GM12878 (cell line): ENCODE results near the gene SMPDL3A. TPM values are rescaled to one million over a fixed set of nuclear protein-coding genes. Genes with fewer than 3 reads are reported as not detected.

Source experiments
- BCL3 ChIP-seq: IDR thresholded peaks from 2 replicates; pipeline ENCODE4 v1.6.1; 2011; ENCODE audit warnings: borderline replicate concordance, low read depth, mild to moderate bottlenecking, moderate library complexity, low read length; ENCODE audit not compliant: insufficient read depth, poor library complexity, severe bottlenecking
- BRCA1 ChIP-seq: IDR thresholded peaks from 2 replicates; pipeline ENCODE4 v1.6.1; 2011; ENCODE audit warnings: low read depth, low read length, improper control_type of control experiment
- CBX3 ChIP-seq: fragments of 200-600 bp; sonication (generic); IDR thresholded peaks from 2 replicates; pipeline ENCODE4 v1.6.1; 2016; ENCODE audit warnings: low read depth, borderline replicate concordance
- HSF1 ChIP-seq: fragments of 150-350 bp; IDR thresholded peaks from 2 replicates; pipeline ENCODE4 v1.6.1; 2014; ENCODE audit warnings: mild to moderate bottlenecking, low read depth, low read length
- IKZF1 ChIP-seq: fragments of 450-650 bp; conservative IDR thresholded peaks from 2 replicates; pipeline ENCODE4 v1.6.1; 2017; ENCODE audit warnings: antibody characterized with exemption, mild to moderate bottlenecking
- IKZF2 ChIP-seq, 2 experiments: fragments of 450-650 bp; IDR thresholded peaks; 2 replicates each; pipeline ENCODE4 v1.6.1; 2017; ENCODE audit warnings: mild to moderate bottlenecking in 2 of 2, moderate library complexity in 2 of 2
- IRF3 ChIP-seq: fragments of 450-650 bp; IDR thresholded peaks from 2 replicates; pipeline ENCODE4 v1.6.1; 2014; ENCODE audit warnings: mild to moderate bottlenecking
- IRF4 ChIP-seq: IDR thresholded peaks from 2 replicates; pipeline ENCODE4 v1.6.1; 2011; ENCODE audit warnings: low read depth, low read length
- JUNB ChIP-seq: IDR thresholded peaks from 2 replicates; pipeline ENCODE4 v1.6.1; 2016; ENCODE audit warnings: antibody characterized with exemption, mild to moderate bottlenecking
- NR2C2 ChIP-seq: IDR thresholded peaks from 2 replicates; pipeline ENCODE4 v1.6.1; 2011; ENCODE audit warnings: borderline replicate concordance, low read depth; ENCODE audit not compliant: control insufficient read depth, insufficient read length
- PKNOX1 ChIP-seq: fragments of 450-650 bp; IDR thresholded peaks from 2 replicates; pipeline ENCODE4 v1.6.1; 2016; ENCODE audit warnings: mild to moderate bottlenecking
- RAD21 ChIP-seq: IDR thresholded peaks from 2 replicates; pipeline ENCODE4 v1.6.1; 2011; ENCODE audit warnings: mild to moderate bottlenecking, low read depth, low read length, moderate library complexity; ENCODE audit not compliant: insufficient read depth
- SMAD5 ChIP-seq: IDR thresholded peaks from 2 replicates; pipeline ENCODE4 v1.6.1; 2016; ENCODE audit warnings: antibody characterized with exemption, low read depth
- STAT1 ChIP-seq: fragments of 450-650 bp; conservative IDR thresholded peaks from 2 replicates; pipeline ENCODE4 v1.6.1; 2014; ENCODE audit warnings: antibody characterized with exemption, mild to moderate bottlenecking
- USF1 ChIP-seq: IDR thresholded peaks from 2 replicates; pipeline ENCODE4 v1.6.1; 2011; ENCODE audit warnings: borderline replicate concordance, low read depth, mild to moderate bottlenecking, moderate library complexity, mixed read lengths, low read length; ENCODE audit not compliant: insufficient read depth; ENCODE audit errors: extremely low read length
- YBX1 ChIP-seq: fragments of 450-650 bp; IDR thresholded peaks from 2 replicates; pipeline ENCODE4 v1.6.1; 2016; ENCODE audit warnings: antibody characterized with exemption
- ZBTB11 ChIP-seq: fragments of 450-650 bp; formaldehyde crosslinking; IDR thresholded peaks from 2 replicates; pipeline ENCODE4 v1.5.0; 2022; ENCODE audit warnings: mild to moderate bottlenecking, missing genetic modification characterization
- ZNF207 ChIP-seq: fragments of 450-650 bp; IDR thresholded peaks from 2 replicates; pipeline ENCODE4 v1.6.1; 2014; ENCODE audit warnings: antibody characterized with exemption, mild to moderate bottlenecking, borderline replicate concordance
- ZNF217 ChIP-seq: fragments of 450-650 bp; IDR thresholded peaks from 2 replicates; pipeline ENCODE4 v1.6.1; 2017; ENCODE audit warnings: antibody characterized with exemption, mild to moderate bottlenecking
- polyA plus RNA-seq, 11 experiments: library from polyadenylated mRNA; depleted of rRNA in 4 of 11; unstranded in 6 of 11; stranded (reverse) in 5 of 11; fragments of >200 nt; fragmentation: Nextera tagmentation in 4 of 11; fragmentation: Illumina TruSeq in 1 of 11; extraction: Ambion mirVana in 4 of 11; extraction: Trizol in 1 of 11; gene quantifications; 1 replicate in 1 of 11; 2 replicates in 10 of 11; pipeline versions ENCODE4 v1.2.1 to v1.2.3, GENCODE V29; 2011 to 2016; ENCODE audit warnings: inconsistent platforms in 2 of 11, missing spikeins in 2 of 11, low read depth in 1 of 11
- total RNA-seq, 4 experiments: library from RNA; depleted of rRNA in 3 of 4; stranded (reverse); fragments of >200 nt in 3 of 4; fragmentation: Illumina TruSeq in 1 of 4; extraction: Trizol in 1 of 4; gene quantifications; 2 replicates each; pipeline versions ENCODE4 v1.2.1 to v1.2.3, GENCODE V29; 2013 to 2021

The SMPDL3A gene
- total and polyA plus RNA-seq, 10 of the 15 experiments (the other 5 are each of a cell fraction or from before 2014, with no cell fraction given): 0.05 to 0.91 (median 0.09) TPM; not detected in 3

GRCh38 chr6:122798099-122798641 is 9.1 kb downstream of the SMPDL3A start (continued):
- TF ChIP-seq HSF1 (no peak), YBX1 (no peak), SMAD5 (no peak), CBX3 (no peak), ZBTB11 (no peak), IRF3 (no peak), STAT1 (no peak), IKZF2 (IDR thresholded peaks at IDR 0.05) (peak; percentile 84 to 86), NR2C2 (no peak), ZNF207 (no peak), IKZF1 (peak; percentile 80), BCL3 (peak; percentile 18), IRF4 (0 out of 2 replicates have a peak, but pooled peaks have one; percentile 47), PKNOX1 (peak; percentile 15; the same call in 1 of the 2 replicates), JUNB (peak; percentile 79), RAD21 (no peak), BRCA1 (no peak), USF1 (no peak), ZNF217 (peak; percentile 80; the same call in 1 of the 2 replicates)
